HG03095 (cell line): ENCODE results near the gene FCRLA.
"Not testable (repeated sequence)": the region's sequence is repeated elsewhere in the genome, so short reads cannot be mapped to it uniquely, and the experiment has no call there.

Experiments used
- ATAC-seq: cut with Tn5 transposase; IDR thresholded peaks from one replicate; pipeline ENCODE4 v1.9.1; 2021; ENCODE audit warnings: moderate library complexity; ENCODE audit not compliant: unreplicated experiment

The FCRLA gene

GRCh38 chr1:161705537-161705936, 1.5 kb upstream of the FCRLA start:
- no peak for ATAC-seq

GRCh38 chr1:161706113-161706481, 932 bp upstream of the FCRLA start:
- ATAC-seq = no peak

GRCh38 chr1:161707503-161707902, 474 bp downstream of the FCRLA start:
- no peak for ATAC-seq

GRCh38 chr1:161709373-161709772, 2.3 kb downstream of the FCRLA start:
- no peak for ATAC-seq

- ATAC-seq = no peak
These were observed 3.5 kb downstream of the FCRLA start for GRCh38 chr1:161710560-161710959.

GRCh38 chr1:161718559-161719324, 11.7 kb downstream of the FCRLA start:
- no peak for ATAC-seq

- ATAC-seq = no peak
These were observed 12.2 kb downstream of the FCRLA start for GRCh38 chr1:161719325-161719611.

GRCh38 chr1:161720422-161720821, 13.4 kb downstream of the FCRLA start:
- no peak for ATAC-seq

GRCh38 chr1:161720956-161721737, 14.1 kb downstream of the FCRLA start, which contains the start of gene FCRLB:
TSS of gene FCRLB (plus strand) at chr1:161721544. CDS start at chr1:161722673, 1,129 bp downstream.
- no peak for ATAC-seq

GRCh38 chr1:161721738-161722343, 14.8 kb downstream of the FCRLA start:
- ATAC-seq = no peak

GRCh38 chr1:161722406-161722805, 15.4 kb downstream of the FCRLA start:
- no peak for ATAC-seq

- ATAC-seq = no peak
These were observed 16.6 kb downstream of the FCRLA start for GRCh38 chr1:161723459-161724141.

GRCh38 chr1:161725258-161725907, 18.4 kb downstream of the FCRLA start:
- ATAC-seq = not testable (repeated sequence)

GRCh38 chr1:161725908-161726472, 19.0 kb downstream of the FCRLA start:
- no peak for ATAC-seq

- ATAC-seq = peak; percentile 54
These were observed 19.6 kb downstream of the FCRLA start for GRCh38 chr1:161726473-161727255.

- ATAC-seq = no peak
These were observed 20.4 kb downstream of the FCRLA start for GRCh38 chr1:161727256-161727924.

- no peak for ATAC-seq
These were observed 21.6 kb downstream of the FCRLA start for GRCh38 chr1:161728376-161729226.

GRCh38 chr1:161730050-161730564, 23.1 kb downstream of the FCRLA start:
- no peak for ATAC-seq
